Choroid plexus epithelial cell (primary cell): ENCODE data around the gene PIK3IP1.
A peak's percentile ranks its signal among the peaks of the same experiment; 100 is the strongest.

Experiments
- DNase-seq: peaks from one replicate; pipeline ENCODE4 v3.0.0-alpha.2; 2010; ENCODE audit warnings: low read depth
- H3K4me3 ChIP-seq: 2 replicates; pipeline ENCODE4 v1.5.1; 2011; ENCODE audit warnings: low read depth, mild to moderate bottlenecking, control low read depth, low read length, moderate library complexity
- TF ChIP-seq, protein P1 (sequence below): conservative IDR thresholded peaks from 2 replicates; pipeline ENCODE4 v1.5.1; 2011; ENCODE audit warnings: low read depth, mild to moderate bottlenecking, control low read depth, inconsistent platforms, low read length, moderate library complexity

Gene PIK3IP1

DNA sequence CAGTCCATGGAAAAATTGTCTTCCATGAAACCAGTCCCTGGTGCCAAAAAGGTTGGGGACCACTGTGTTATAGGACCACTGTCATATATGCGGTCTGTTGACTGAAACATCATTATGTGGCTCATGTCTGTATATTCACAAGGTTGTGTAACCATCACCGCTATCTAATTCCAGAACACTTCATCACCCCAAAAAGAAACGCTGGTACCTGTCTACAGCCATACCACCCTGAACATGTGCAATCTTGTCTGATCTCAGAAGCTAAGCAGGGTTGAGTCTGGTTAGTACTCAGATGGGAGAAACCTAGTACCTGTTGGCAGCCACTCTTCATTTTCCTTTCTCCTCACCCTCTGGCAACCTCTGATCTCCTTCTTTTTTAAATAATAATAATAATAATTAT, 12.9 kb upstream of the PIK3IP1 start:
- TF ChIP-seq, protein P1, sequence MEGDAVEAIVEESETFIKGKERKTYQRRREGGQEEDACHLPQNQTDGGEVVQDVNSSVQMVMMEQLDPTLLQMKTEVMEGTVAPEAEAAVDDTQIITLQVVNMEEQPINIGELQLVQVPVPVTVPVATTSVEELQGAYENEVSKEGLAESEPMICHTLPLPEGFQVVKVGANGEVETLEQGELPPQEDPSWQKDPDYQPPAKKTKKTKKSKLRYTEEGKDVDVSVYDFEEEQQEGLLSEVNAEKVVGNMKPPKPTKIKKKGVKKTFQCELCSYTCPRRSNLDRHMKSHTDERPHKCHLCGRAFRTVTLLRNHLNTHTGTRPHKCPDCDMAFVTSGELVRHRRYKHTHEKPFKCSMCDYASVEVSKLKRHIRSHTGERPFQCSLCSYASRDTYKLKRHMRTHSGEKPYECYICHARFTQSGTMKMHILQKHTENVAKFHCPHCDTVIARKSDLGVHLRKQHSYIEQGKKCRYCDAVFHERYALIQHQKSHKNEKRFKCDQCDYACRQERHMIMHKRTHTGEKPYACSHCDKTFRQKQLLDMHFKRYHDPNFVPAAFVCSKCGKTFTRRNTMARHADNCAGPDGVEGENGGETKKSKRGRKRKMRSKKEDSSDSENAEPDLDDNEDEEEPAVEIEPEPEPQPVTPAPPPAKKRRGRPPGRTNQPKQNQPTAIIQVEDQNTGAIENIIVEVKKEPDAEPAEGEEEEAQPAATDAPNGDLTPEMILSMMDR, result no peak
- no peak overlapping the region for H3K4me3 ChIP-seq
- no peak for DNase-seq

DNA sequence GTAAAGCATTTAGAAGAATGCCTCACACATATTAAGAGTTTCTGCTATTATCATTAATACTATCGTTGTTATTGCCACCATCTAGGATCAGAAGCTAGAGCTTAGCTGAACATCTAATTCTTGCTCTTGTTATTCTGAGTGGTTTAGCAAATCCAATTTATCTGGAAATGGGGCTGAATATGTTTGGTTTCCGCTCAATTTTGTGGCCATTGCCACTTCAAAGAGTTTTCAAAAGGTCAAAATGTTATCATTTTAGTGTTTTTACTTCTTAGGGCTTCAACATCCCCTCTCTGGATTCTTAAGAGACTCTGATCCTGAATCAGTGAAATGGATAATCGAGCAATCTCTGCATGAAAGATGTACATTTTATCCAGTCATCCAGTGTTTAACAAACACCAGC, 10.2 kb upstream of the PIK3IP1 start:
- no peak for DNase-seq
- TF ChIP-seq, protein P1, result no peak
- no peak overlapping the region for H3K4me3 ChIP-seq

DNA sequence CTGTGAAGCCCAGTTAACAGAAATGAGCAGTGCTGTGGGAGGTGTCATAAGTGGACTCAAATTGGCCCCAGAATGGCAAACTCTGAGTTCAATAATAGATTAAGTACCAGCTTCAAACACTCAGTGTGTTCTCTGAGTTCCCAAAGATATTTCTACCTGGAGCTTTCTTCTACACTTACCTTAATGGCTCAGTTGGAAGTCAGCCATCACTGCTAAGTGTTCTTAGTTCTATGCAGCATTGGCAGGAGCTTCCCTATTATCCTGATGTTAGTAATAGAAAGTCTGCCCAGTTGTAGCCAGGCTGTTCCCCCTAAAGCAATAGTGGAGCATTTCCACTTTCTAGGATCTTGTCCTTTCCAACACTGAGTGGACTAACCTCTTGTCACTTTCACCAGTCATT, 9.7 kb upstream of the PIK3IP1 start:
- DNase-seq, result no peak
- H3K4me3 ChIP-seq, result no peak overlapping the region
- TF ChIP-seq, protein P1, result no peak

GRCh38 chr22:31300896-31301295, 8.6 kb upstream of the PIK3IP1 start:
- TF ChIP-seq, protein P1, result no peak
- DNase-seq, result no peak
- no peak overlapping the region for H3K4me3 ChIP-seq

DNA sequence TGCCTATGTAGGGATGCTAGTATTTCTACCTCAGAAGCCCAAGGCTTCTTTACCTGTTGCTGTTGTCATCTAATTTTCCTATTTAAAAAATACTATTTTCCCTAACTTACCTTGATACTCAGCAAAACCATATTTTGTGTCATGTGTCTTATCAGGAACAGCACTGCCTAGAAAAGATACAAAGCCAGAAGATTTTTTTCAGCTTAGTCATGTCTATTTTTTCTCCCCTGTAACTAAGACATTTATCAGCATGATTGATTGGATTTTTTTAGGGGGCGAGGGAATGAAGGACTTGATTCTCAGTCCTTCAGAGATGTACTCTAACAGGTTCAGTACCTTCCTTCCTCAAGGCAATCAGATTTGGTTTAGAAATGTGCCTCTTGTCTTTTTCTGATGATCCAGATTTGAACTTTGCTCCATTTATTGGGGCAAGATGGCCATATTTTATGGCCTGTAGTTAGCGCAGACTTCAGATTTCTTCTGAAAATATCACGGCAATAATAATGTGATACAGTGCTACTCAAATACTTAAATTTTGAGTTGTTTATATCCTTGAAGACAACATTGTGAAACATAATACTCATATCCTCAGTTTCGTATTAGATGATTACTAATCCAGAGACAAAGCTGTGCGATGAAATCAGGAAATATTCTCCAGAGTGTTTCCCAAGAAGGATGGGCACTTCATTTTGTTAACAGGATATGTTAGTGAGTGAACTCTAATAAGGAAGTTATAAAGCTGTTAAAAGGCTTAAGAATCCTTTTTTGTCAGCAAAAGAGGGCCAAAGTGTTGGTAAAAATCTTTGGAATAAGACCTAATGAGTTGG, 3.8 kb upstream of the PIK3IP1 start:
- DNase-seq, result peak; percentile 58
- TF ChIP-seq, protein P1, result no peak
- H3K4me3 ChIP-seq, result no peak overlapping the region

- TF ChIP-seq, protein P1, result no peak
- H3K4me3 ChIP-seq, result no peak overlapping the region
- DNase-seq, result no peak
Observed at GRCh38 chr22:31295360-31295759, 3.1 kb upstream of the PIK3IP1 start.
